Daoy (cell line): ENCODE data around the gene TMSB10. TPM values are rescaled to one million over a fixed set of nuclear protein-coding genes. Genes with fewer than 3 reads are reported as not detected.
A peak's percentile ranks its signal among the peaks of the same experiment; 100 is the strongest.
"Not testable (repeated sequence)": the region's sequence is repeated elsewhere in the genome, so short reads cannot be mapped to it uniquely, and the experiment has no call there.

ENCODE experiments used
- DNase-seq: peaks from one replicate; pipeline ENCODE4 v3.0.0-alpha.2; 2015; ENCODE audit warnings: low read depth
- total RNA-seq: library from RNA; depleted of rRNA; stranded (reverse); fragments of >200 nt; shearing (Covaris generic); gene quantifications from 2 replicates; pipeline ENCODE4 v1.2.3, GENCODE V29; 2014

The TMSB10 gene
- total RNA-seq, 1 experiment from 2014 or later = 5,141 TPM

- DNase-seq = no peak
Observed at GRCh38 chr2:84904151-84904550, 1.3 kb upstream of the TMSB10 start.

- peak; percentile 59 for DNase-seq
Observed at GRCh38 chr2:84904717-84905174, 710 bp upstream of the TMSB10 start.

- DNase-seq = no peak
Observed at GRCh38 chr2:84906108-84906899, 848 bp downstream of the TMSB10 start.

GRCh38 chr2:84906900-84907714 is 1.7 kb downstream of the TMSB10 start:
- DNase-seq = peak; percentile 89

- DNase-seq = no peak
Observed at GRCh38 chr2:84908948-84909713, 3.7 kb downstream of the TMSB10 start.

- DNase-seq = no peak
Observed at GRCh38 chr2:84911135-84911678, 5.8 kb downstream of the TMSB10 start.

- no peak for DNase-seq
Observed at GRCh38 chr2:84912984-84913383, 7.5 kb downstream of the TMSB10 start.

- DNase-seq = no peak
Observed at GRCh38 chr2:84914334-84914733, 8.9 kb downstream of the TMSB10 start.

- DNase-seq = not testable (repeated sequence)
Observed at GRCh38 chr2:84915675-84916074, 10.2 kb downstream of the TMSB10 start.

GRCh38 chr2:84917821-84918220 is 12.4 kb downstream of the TMSB10 start:
- DNase-seq = not testable (repeated sequence)

- DNase-seq = no peak
Observed at GRCh38 chr2:84918430-84918829, 13.0 kb downstream of the TMSB10 start.

GRCh38 chr2:84919885-84920580 is 14.6 kb downstream of the TMSB10 start:
- DNase-seq = peak; percentile 94

GRCh38 chr2:84923009-84923408 is 17.6 kb downstream of the TMSB10 start:
- DNase-seq = no peak

GRCh38 chr2:84924173-84925106 is 19.0 kb downstream of the TMSB10 start:
- peak; percentile 51 for DNase-seq

- DNase-seq = no peak
Observed at GRCh38 chr2:84925336-84925723, 19.9 kb downstream of the TMSB10 start.

GRCh38 chr2:84925724-84926376 is 20.4 kb downstream of the TMSB10 start:
- DNase-seq = peak; percentile 94

- DNase-seq = no peak
Observed at GRCh38 chr2:84927275-84927627, 21.8 kb downstream of the TMSB10 start.

- no peak for DNase-seq
Observed at GRCh38 chr2:84931384-84931821, 25.9 kb downstream of the TMSB10 start.

GRCh38 chr2:84938194-84938879 is 32.9 kb downstream of the TMSB10 start:
- peak; percentile 31 for DNase-seq
